Subcutaneous abdominal adipose tissue (tissue), 5 donors: ENCODE measurements around the gene MCTP1.

Source experiments
- H3K27ac ChIP-seq: one replicate; pipeline ENCODE4 v1.7.0; 2013; ENCODE audit warnings: low read depth, mild to moderate bottlenecking, inconsistent platforms, low read length, moderate library complexity
- H3K27me3 ChIP-seq, 5 donors: one replicate each; pipeline ENCODE4 v1.7.0; 2013; ENCODE audit warnings: low read length in 5 of 5, inconsistent platforms in 1 of 5; ENCODE audit not compliant: control insufficient read depth in 5 of 5, insufficient read depth in 4 of 5
- H3K36me3 ChIP-seq, 5 donors: one replicate each; pipeline ENCODE4 v1.7.0; 2013; ENCODE audit warnings: low read length in 5 of 5; ENCODE audit not compliant: control insufficient read depth in 5 of 5, insufficient read depth in 5 of 5
- H3K4me1 ChIP-seq, 5 donors: one replicate each; pipeline ENCODE4 v1.7.0; 2013; ENCODE audit warnings: low read length in 5 of 5, mild to moderate bottlenecking in 3 of 5, moderate library complexity in 1 of 5; ENCODE audit not compliant: control insufficient read depth in 5 of 5, insufficient read depth in 5 of 5
- H3K4me3 ChIP-seq, 5 donors: one replicate each; pipeline ENCODE4 v1.7.0; 2013; ENCODE audit warnings: low read length in 5 of 5, low read depth in 1 of 5
- H3K9ac ChIP-seq, 5 donors: one replicate each; pipeline ENCODE4 v1.7.0; 2013; ENCODE audit warnings: low read length in 5 of 5, mild to moderate bottlenecking in 4 of 5, moderate library complexity in 3 of 5
- H3K9me3 ChIP-seq, 5 donors: one replicate each; pipeline ENCODE4 v1.7.0; 2013; ENCODE audit warnings: low read length in 5 of 5; ENCODE audit not compliant: control insufficient read depth in 5 of 5
- donor health status: healthy.
- donor health status: healthy.
- donor health status: healthy.
- donor health status: healthy.
- donor health status: healthy.

Gene MCTP1

DNA sequence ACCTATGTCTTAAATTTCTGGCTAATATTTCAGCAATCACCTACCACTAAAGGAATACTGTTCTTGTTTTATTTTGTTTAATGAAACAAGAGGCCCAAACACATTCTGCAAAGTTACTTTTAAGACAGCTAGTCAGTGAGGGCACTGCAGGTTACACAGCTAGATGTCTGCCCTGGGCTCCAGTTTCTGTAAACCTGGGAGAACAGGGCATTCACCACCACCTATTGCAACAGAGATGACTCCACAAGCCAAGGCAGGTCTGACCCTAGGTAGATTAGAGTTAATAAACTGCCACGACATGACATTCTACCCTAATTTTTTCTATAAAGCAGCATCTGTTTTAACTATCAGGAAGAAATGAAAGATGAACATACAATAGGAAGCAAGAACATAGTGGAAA lies 575.6 kb downstream of the MCTP1 start:
- peaks cover 0 to 3% (median 0%) of the 10 kb centered on the region in 5 donors for H3K4me1 ChIP-seq
- peaks cover 5 to 23% (median 13%) of the 10 kb centered on the region in 5 donors for H3K36me3 ChIP-seq
- H3K27me3 ChIP-seq, result no peaks in the 10 kb centered on the region
- H3K9me3 ChIP-seq, result no peaks in the 10 kb centered on the region
- no peak overlapping the region for H3K4me3 ChIP-seq
- H3K9ac ChIP-seq, result no peak overlapping the region
- no peak overlapping the region for H3K27ac ChIP-seq

- Histone ChIP-seq H3K9me3 (no peaks in the 10 kb centered on the region), H3K4me3 (no peak overlapping the region), H3K27ac (no peak overlapping the region), H3K4me1 (peaks cover 0 to 3% (median 0%) of the 10 kb centered on the region in 5 donors), H3K36me3 (peaks cover 3 to 25% (median 11%) of the 10 kb centered on the region in 5 donors), H3K27me3 (no peaks in the 10 kb centered on the region), H3K9ac (no peak overlapping the region)
Measured at GRCh38 chr5:94707359-94707758, 577.5 kb downstream of the MCTP1 start.

DNA sequence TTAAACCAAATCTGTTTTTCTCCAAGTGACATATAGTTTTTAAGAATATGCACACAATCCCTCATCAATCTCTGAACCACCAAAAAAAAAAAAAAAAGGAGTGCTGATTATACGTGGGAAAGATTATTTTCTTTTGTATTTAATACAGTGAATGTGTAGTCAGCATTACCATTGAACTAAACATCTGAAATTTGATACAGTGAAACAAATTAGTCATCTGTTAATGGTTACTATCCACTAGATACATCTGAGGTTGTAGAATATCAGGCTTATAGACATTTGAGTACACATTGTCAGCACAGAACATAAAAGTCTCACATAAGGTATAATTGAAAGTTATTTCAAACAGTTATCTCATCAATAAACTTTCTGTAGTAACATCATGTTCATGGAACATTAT lies 579.5 kb downstream of the MCTP1 start:
- no peaks in the 10 kb centered on the region for H3K27me3 ChIP-seq
- H3K4me3 ChIP-seq, result no peak overlapping the region
- no peak overlapping the region for H3K9ac ChIP-seq
- no peak overlapping the region for H3K27ac ChIP-seq
- no peaks in the 10 kb centered on the region for H3K4me1 ChIP-seq
- H3K36me3 ChIP-seq, result peaks cover under 1 to 17% (median 13%) of the 10 kb centered on the region in 5 donors
- no peaks in the 10 kb centered on the region for H3K9me3 ChIP-seq

- Histone ChIP-seq H3K4me1 (no peaks in the 10 kb centered on the region), H3K27ac (no peak overlapping the region)
Measured at GRCh38 chr5:94702729-94703128, 582.2 kb downstream of the MCTP1 start.

DNA sequence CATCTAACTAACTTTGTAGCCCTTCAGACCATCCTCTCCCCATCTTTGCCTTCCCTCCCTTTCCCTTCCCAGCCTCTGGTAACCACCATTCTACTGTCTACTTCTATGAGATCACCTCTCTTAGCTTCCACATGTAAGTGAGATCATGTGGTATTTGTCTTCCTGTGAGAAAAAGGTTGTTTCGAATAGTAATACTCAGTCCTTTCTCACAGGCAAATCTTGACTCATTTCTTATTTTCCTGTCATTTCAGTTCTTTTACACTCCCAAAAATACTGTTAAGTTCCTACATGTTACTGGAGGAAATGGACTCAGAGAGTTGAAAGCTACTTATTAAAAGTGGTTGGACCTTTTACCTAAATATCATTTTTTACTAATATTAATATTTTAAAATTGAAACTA lies 584.3 kb downstream of the MCTP1 start:
- Histone ChIP-seq H3K27ac (no peak overlapping the region), H3K9ac (no peak overlapping the region), H3K27me3 (no peaks in the 10 kb centered on the region), H3K36me3 (peaks cover 0 to 8% (median 5%) of the 10 kb centered on the region in 5 donors), H3K4me1 (no peaks in the 10 kb centered on the region), H3K9me3 (no peaks in the 10 kb centered on the region), H3K4me3 (no peak overlapping the region)

More at GRCh38 chr5:94702729-94703128, 582.2 kb downstream of the MCTP1 start:
- H3K9ac ChIP-seq, result no peak overlapping the region
- peaks cover 0 to 8% (median 5%) of the 10 kb centered on the region in 5 donors for H3K36me3 ChIP-seq
- no peak overlapping the region for H3K4me3 ChIP-seq
- H3K27me3 ChIP-seq, result no peaks in the 10 kb centered on the region
- H3K9me3 ChIP-seq, result no peaks in the 10 kb centered on the region

DNA sequence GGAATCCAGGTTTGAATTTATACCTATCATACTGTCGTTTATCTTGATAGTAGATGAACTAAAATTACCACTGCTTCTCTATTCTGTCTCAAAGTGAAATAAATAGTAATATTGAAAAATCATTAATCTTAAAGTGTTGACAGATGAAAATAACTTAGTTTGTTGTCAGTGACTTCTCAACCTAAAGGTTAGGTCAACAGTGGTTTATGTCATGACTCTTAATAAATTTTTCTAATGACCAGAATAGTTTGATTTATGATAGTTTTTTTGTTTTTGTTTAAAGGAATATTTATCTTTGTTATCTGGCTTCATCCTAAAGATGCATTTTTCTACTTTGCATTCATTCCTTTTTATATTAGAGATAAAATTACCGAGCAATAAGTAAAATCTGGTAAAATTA lies 585.3 kb downstream of the MCTP1 start:
- H3K27me3 ChIP-seq, result no peaks in the 10 kb centered on the region
- no peaks in the 10 kb centered on the region for H3K4me1 ChIP-seq
- H3K9me3 ChIP-seq, result no peaks in the 10 kb centered on the region
- peaks cover 0 to 13% (median 6%) of the 10 kb centered on the region in 5 donors for H3K36me3 ChIP-seq
- H3K4me3 ChIP-seq, result no peak overlapping the region
- H3K27ac ChIP-seq, result no peak overlapping the region
- H3K9ac ChIP-seq, result no peak overlapping the region

GRCh38 chr5:94698197-94698596 lies 586.7 kb downstream of the MCTP1 start:
- no peaks in the 10 kb centered on the region for H3K4me1 ChIP-seq
- H3K36me3 ChIP-seq, result peaks cover 0 to 13% (median 6%) of the 10 kb centered on the region in 5 donors
- H3K27me3 ChIP-seq, result no peaks in the 10 kb centered on the region
- H3K27ac ChIP-seq, result no peak overlapping the region
- H3K4me3 ChIP-seq, result no peak overlapping the region
- no peaks in the 10 kb centered on the region for H3K9me3 ChIP-seq
- no peak overlapping the region for H3K9ac ChIP-seq

DNA sequence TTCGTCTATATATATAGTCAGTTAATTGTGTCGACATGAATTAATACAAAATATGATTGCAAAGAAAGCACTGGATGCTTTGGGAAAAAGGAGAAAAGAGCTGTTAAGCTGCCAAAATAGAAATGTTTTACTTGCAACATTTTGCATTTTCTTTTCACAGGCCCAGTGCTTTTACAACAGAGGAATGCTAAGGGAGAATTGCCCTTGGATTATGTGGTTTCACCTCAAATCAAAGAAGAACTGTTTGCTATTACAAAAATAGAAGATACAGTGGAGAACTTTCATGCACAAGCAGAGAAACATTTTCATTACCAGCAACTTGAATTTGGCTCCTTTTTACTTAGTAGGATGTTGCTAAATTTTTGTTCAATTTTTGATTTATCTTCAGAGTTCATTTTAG lies 590.2 kb downstream of the MCTP1 start:
- Histone ChIP-seq H3K9ac (no peak overlapping the region), H3K27ac (no peak overlapping the region), H3K4me1 (peaks cover 0 to 4% (median 0%) of the 10 kb centered on the region in 5 donors), H3K9me3 (no peaks in the 10 kb centered on the region), H3K4me3 (no peak overlapping the region), H3K27me3 (no peaks in the 10 kb centered on the region), H3K36me3 (peaks cover 2 to 7% (median 3%) of the 10 kb centered on the region in 5 donors)

DNA sequence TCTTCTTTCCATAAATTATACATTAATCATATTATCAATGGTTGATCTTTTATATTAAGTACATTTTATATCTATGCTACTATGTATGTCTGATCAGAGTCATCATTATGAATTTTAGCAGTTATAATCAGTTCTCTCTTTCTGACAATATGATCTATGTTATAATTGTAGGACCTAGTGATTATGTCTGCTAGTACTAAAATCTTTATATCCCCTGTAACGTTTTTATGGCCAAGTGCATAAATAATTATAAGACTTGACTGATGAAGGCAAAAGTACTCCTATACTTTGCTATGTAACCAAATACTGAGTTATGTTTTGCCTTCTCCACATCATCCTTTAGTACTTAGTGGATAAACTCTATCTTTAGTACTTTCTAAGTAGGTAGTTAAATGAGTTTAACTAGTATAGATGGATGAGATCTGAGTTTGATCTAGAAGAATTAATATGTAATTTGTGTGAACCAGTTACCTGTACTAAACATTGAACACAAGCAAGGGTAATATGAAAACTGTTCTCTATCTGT lies 591.0 kb downstream of the MCTP1 start:
- no peak overlapping the region for H3K4me3 ChIP-seq
- no peak overlapping the region for H3K27ac ChIP-seq
- no peaks in the 10 kb centered on the region for H3K9me3 ChIP-seq
- no peaks in the 10 kb centered on the region for H3K27me3 ChIP-seq
- H3K36me3 ChIP-seq, result peaks cover 2 to 14% (median 5%) of the 10 kb centered on the region in 5 donors
- no peak overlapping the region for H3K9ac ChIP-seq
- peaks cover 0 to 4% (median 0%) of the 10 kb centered on the region in 5 donors for H3K4me1 ChIP-seq

DNA sequence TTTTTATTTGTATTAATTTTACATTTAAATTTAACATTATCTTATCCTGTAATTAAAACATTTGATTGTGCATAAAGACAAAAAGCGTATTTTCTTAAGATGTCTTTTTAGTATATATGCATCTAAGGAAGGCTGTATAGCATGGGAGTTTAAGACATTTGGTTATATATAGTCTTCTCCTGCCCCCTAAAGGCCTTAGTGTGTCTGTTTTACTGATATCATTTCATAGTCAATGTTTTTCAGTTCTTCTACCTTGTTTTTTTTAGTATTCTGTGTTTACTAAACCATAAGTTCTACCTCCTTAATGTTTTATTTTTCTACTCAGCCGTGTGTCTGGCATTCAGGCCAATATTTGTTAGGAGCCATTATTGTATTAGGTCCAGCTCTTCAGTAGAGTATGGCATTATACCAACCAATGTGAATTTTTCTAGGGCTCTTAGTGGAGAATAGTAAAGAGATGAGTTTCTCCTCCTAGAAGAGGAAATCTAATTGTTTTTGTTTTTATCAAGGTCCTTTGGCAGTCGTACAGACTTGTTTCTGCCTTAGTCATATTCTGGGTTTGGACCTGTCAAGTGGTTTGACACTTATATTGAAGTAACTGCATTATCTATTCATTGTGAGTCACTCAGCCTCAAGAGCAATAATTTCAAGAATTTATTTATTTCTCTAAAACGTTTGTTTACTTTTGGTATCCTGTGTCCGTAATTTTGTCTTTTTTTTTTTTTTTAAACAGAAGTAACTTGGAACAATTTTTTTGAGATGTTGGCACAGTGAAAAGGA lies 591.7 kb downstream of the MCTP1 start:
- Histone ChIP-seq H3K9ac (no peak overlapping the region), H3K36me3 (peaks cover 2 to 20% (median 10%) of the 10 kb centered on the region in 5 donors), H3K4me1 (peaks cover 0 to 4% (median 0%) of the 10 kb centered on the region in 5 donors), H3K27me3 (no peaks in the 10 kb centered on the region), H3K9me3 (no peaks in the 10 kb centered on the region), H3K4me3 (no peak overlapping the region), H3K27ac (no peak overlapping the region)
